ENCODE data around the gene ACAP3.
A peak's percentile ranks its signal among the peaks of the same experiment; 100 is the strongest.
"Not testable (repeated sequence)": the region's sequence is repeated elsewhere in the genome, so short reads cannot be mapped to it uniquely, and the experiment has no call there.

Gene ACAP3

GRCh38 chr1:1260843-1261560, 46.7 kb downstream of the ACAP3 start:
- Mint-ChIP-seq H3K4me1 (ENCODE audit: low read depth) (peaks cover 37% of the 10 kb centered on the region), H3K4me3 (no peak overlapping the region), H3K36me3 (ENCODE audit: low read depth) (peaks cover 97% of the 10 kb centered on the region), H3K27ac (peak overlapping the region; percentile 38), H3K27me3 (no peaks in the 10 kb centered on the region), H3K9me3 (no peaks in the 10 kb centered on the region)
- intact Hi-C loops (cut with micrococcal nuclease): no loop called here

GRCh38 chr1:1259951-1260600, 47.7 kb downstream of the ACAP3 start:
- H3K4me3 Mint-ChIP-seq: peak overlapping the region; percentile 10
- intact Hi-C loops (cut with micrococcal nuclease): no loop called here
- no peaks in the 10 kb centered on the region for H3K9me3 Mint-ChIP-seq
- H3K4me1 Mint-ChIP-seq (ENCODE audit: low read depth): peaks cover 37% of the 10 kb centered on the region
- peak overlapping the region; percentile 38 for H3K27ac Mint-ChIP-seq
- H3K27me3 Mint-ChIP-seq: no peaks in the 10 kb centered on the region
- peaks cover 97% of the 10 kb centered on the region for H3K36me3 Mint-ChIP-seq (ENCODE audit: low read depth)

- H3K9me3 Mint-ChIP-seq: no peaks in the 10 kb centered on the region
- H3K27ac Mint-ChIP-seq: peak overlapping the region; percentile 38
- H3K27me3 Mint-ChIP-seq: no peaks in the 10 kb centered on the region
- H3K4me3 Mint-ChIP-seq: peak overlapping the region; percentile 10
- H3K4me1 Mint-ChIP-seq (ENCODE audit: low read depth): peaks cover 37% of the 10 kb centered on the region
- intact Hi-C loops (cut with micrococcal nuclease): no loop called here
- H3K36me3 Mint-ChIP-seq (ENCODE audit: low read depth): peaks cover 97% of the 10 kb centered on the region
Measured at GRCh38 chr1:1259540-1259939, 48.2 kb downstream of the ACAP3 start.

- peaks cover 97% of the 10 kb centered on the region for H3K36me3 Mint-ChIP-seq (ENCODE audit: low read depth)
- no peak overlapping the region for H3K27ac Mint-ChIP-seq
- intact Hi-C loops (cut with micrococcal nuclease): no loop called here
- H3K9me3 Mint-ChIP-seq: no peaks in the 10 kb centered on the region
- H3K4me1 Mint-ChIP-seq (ENCODE audit: low read depth): peaks cover 37% of the 10 kb centered on the region
- H3K4me3 Mint-ChIP-seq: no peak overlapping the region
- no peaks in the 10 kb centered on the region for H3K27me3 Mint-ChIP-seq
Measured at GRCh38 chr1:1259119-1259488, 48.6 kb downstream of the ACAP3 start.

- Mint-ChIP-seq H3K4me3 (no peak overlapping the region), H3K4me1 (ENCODE audit: low read depth) (peaks cover 29% of the 10 kb centered on the region), H3K9me3 (no peaks in the 10 kb centered on the region), H3K27ac (no peak overlapping the region), H3K36me3 (ENCODE audit: low read depth) (peaks cover 97% of the 10 kb centered on the region), H3K27me3 (no peaks in the 10 kb centered on the region)
- intact Hi-C loops (cut with micrococcal nuclease): no loop called here
Measured at GRCh38 chr1:1256956-1257871, 50.5 kb downstream of the ACAP3 start.

- no peak overlapping the region for H3K27ac Mint-ChIP-seq
Measured at GRCh38 chr1:1255611-1256010, 52.1 kb downstream of the ACAP3 start.

GRCh38 chr1:1255078-1255477, 52.7 kb downstream of the ACAP3 start:
- Mint-ChIP-seq H3K4me3 (no peak overlapping the region), H3K4me1 (ENCODE audit: low read depth) (peaks cover 21% of the 10 kb centered on the region), H3K27ac (no peak overlapping the region), H3K9me3 (no peaks in the 10 kb centered on the region), H3K36me3 (ENCODE audit: low read depth) (peaks cover 85% of the 10 kb centered on the region), H3K27me3 (no peaks in the 10 kb centered on the region)
- intact Hi-C loops (cut with micrococcal nuclease): no loop called here

More at GRCh38 chr1:1255611-1256010, 52.1 kb downstream of the ACAP3 start:
- Mint-ChIP-seq H3K36me3 (ENCODE audit: low read depth) (peaks cover 87% of the 10 kb centered on the region), H3K4me1 (ENCODE audit: low read depth) (peaks cover 26% of the 10 kb centered on the region), H3K9me3 (no peaks in the 10 kb centered on the region), H3K27me3 (no peaks in the 10 kb centered on the region), H3K4me3 (no peak overlapping the region)
- intact Hi-C loops (cut with micrococcal nuclease): no loop called here

GRCh38 chr1:1254667-1254998, 53.1 kb downstream of the ACAP3 start:
- Mint-ChIP-seq H3K36me3 (ENCODE audit: low read depth) (peaks cover 80% of the 10 kb centered on the region), H3K27me3 (no peaks in the 10 kb centered on the region), H3K27ac (no peak overlapping the region), H3K4me3 (no peak overlapping the region), H3K4me1 (ENCODE audit: low read depth) (peaks cover 17% of the 10 kb centered on the region), H3K9me3 (no peaks in the 10 kb centered on the region)
- intact Hi-C loops (cut with micrococcal nuclease): no loop called here

GRCh38 chr1:1253972-1254666, 53.6 kb downstream of the ACAP3 start:
- H3K9me3 Mint-ChIP-seq: no peaks in the 10 kb centered on the region
- no peak overlapping the region for H3K27ac Mint-ChIP-seq
- H3K36me3 Mint-ChIP-seq (ENCODE audit: low read depth): peaks cover 75% of the 10 kb centered on the region
- intact Hi-C loops (cut with micrococcal nuclease): no loop called here
- peaks cover 13% of the 10 kb centered on the region for H3K4me1 Mint-ChIP-seq (ENCODE audit: low read depth)
- H3K27me3 Mint-ChIP-seq: no peaks in the 10 kb centered on the region
- H3K4me3 Mint-ChIP-seq: no peak overlapping the region

- intact Hi-C loops (cut with micrococcal nuclease): no loop called here
- peaks cover 67% of the 10 kb centered on the region for H3K36me3 Mint-ChIP-seq (ENCODE audit: low read depth)
- no peak overlapping the region for H3K27ac Mint-ChIP-seq
- peaks cover 7% of the 10 kb centered on the region for H3K4me1 Mint-ChIP-seq (ENCODE audit: low read depth)
- H3K4me3 Mint-ChIP-seq: no peak overlapping the region
- H3K27me3 Mint-ChIP-seq: peaks cover 4% of the 10 kb centered on the region
- no peaks in the 10 kb centered on the region for H3K9me3 Mint-ChIP-seq
Measured at GRCh38 chr1:1253314-1253713, 54.4 kb downstream of the ACAP3 start.

- intact Hi-C loops (cut with micrococcal nuclease): loop anchor here (1.0 kb wide), 1 partner anchor 129 kb away; no protein-coding TSS in a partner anchor
- Mint-ChIP-seq H3K36me3 (ENCODE audit: low read depth) (peaks cover 42% of the 10 kb centered on the region), H3K27me3 (peaks cover 25% of the 10 kb centered on the region), H3K4me3 (no peak overlapping the region), H3K4me1 (ENCODE audit: low read depth) (peaks cover 7% of the 10 kb centered on the region), H3K9me3 (no peaks in the 10 kb centered on the region), H3K27ac (no peak overlapping the region)
Measured at GRCh38 chr1:1250786-1251284, 56.9 kb downstream of the ACAP3 start.

- intact Hi-C loops (cut with micrococcal nuclease); H3K9me3 Mint-ChIP-seq; H3K4me3 Mint-ChIP-seq; H3K27ac Mint-ChIP-seq; H3K4me1 Mint-ChIP-seq (ENCODE audit: low read depth): not testable (repeated sequence)
- Mint-ChIP-seq H3K27me3 (peaks cover 31% of the 10 kb centered on the region), H3K36me3 (ENCODE audit: low read depth) (peaks cover 16% of the 10 kb centered on the region)
Measured at GRCh38 chr1:1248009-1248913, 59.5 kb downstream of the ACAP3 start.
